NCI-H345 treated with DMSO at 0.1 percent for 48 hours (cell line): Measurements from ENCODE around the gene PTRHD1.
"Not testable (repeated sequence)": the region's sequence is repeated elsewhere in the genome, so short reads cannot be mapped to it uniquely, and the experiment has no call there.

Source experiments
- DNase-seq: peaks from one replicate; lab custom pipeline; 2025; ENCODE audit not compliant: unreplicated experiment; lab: John Stamatoyannopoulos, UW

Gene PTRHD1, protein sequence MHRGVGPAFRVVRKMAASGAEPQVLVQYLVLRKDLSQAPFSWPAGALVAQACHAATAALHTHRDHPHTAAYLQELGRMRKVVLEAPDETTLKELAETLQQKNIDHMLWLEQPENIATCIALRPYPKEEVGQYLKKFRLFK

DNA sequence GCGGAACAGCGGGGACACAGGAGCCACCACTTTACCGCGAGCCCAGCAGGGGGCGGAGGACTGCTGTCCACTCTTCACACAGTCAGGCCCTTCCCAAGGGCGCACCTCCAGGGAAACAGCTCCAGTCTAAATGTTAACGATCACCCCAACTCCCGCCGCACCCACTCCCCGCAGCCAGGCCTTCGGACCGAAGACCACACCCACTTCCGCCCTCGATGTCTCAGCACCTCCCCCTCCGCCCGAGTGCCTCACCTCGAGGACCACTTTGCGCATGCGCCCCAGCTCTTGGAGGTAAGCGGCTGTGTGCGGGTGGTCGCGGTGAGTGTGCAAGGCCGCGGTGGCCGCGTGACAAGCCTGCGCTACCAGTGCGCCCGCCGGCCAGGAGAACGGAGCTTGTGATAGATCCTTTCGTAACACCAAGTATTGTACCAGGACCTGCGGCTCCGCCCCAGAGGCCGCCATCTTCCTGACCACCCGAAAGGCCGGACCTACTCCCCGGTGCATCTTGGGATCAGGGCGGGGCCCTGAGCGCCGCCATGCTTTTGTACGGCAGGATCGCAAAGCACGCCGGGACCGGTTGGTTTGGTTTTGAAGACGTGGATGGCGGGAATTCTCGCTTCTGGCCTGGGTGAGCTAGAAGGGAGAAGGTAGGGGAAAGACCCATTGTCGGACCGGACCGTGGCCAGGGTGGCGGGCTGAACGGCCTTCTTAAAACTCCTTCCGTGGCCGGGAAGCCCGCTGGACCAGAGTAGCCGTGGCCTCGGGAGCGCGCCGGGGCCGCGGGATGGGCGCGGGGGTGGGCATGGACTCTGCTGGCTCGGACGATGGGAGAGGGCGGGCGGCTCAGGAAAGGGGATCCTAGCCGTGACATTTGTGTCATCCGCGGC, at the start of gene PTRHD1, which contains the start of gene CENPO:
TSS of gene PTRHD1 (minus strand) at position 518 of the 887 bp plus-strand sequence. CDS start at position 504, 14 bp downstream.
TSS of gene CENPO (plus strand) at position 552 of the 887 bp plus-strand sequence. CDS start 495 bp downstream, outside the sequence.
- peak; percentile 99 for DNase-seq

DNA sequence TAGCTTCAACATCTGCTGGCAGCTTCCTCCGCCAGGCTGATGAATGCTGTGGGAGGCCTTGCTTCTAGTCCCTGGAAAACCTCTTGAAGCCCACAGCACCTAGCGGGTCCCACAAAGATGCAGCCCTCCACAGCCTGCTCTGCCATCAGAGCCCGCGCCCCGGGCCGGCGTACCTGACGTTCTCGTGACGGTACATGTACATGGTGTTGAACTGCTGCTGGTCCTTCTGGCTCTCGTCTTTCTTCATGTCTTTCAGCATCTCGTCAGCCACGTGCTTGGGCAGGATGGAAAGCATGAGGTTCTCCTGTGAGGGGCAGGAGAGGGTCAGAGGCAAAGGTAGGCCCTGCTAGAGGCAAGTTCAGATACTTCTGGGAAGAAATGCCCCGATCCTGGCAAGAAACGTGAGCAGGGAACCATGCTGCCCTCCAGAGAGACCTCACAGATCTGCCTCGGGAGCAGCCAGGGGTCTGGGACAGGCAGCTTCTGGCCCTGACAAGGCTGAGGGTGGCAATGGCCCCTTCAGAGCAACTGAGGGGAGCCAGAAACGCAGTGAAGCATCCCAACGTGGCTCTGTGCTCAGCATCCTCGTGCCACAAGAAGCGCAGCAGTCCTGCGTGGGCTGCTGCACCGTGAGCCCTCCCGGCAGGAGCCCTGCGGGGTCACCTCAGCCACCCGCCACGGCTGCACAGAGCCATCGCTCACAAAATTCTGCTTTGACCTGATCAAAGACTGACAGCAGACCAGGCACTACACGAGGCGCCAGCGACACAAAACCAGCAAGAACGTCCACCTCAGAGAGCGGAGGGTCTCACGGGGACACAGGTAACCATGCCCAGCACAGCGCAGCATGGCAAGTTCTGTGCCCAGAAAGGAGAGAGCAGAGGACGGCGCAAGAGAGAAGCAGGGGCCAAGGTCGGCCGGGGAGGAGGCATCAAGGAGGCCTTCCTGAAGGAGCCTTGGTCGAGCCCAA, 49.2 kb upstream of the PTRHD1 start:
- no peak for DNase-seq

DNA sequence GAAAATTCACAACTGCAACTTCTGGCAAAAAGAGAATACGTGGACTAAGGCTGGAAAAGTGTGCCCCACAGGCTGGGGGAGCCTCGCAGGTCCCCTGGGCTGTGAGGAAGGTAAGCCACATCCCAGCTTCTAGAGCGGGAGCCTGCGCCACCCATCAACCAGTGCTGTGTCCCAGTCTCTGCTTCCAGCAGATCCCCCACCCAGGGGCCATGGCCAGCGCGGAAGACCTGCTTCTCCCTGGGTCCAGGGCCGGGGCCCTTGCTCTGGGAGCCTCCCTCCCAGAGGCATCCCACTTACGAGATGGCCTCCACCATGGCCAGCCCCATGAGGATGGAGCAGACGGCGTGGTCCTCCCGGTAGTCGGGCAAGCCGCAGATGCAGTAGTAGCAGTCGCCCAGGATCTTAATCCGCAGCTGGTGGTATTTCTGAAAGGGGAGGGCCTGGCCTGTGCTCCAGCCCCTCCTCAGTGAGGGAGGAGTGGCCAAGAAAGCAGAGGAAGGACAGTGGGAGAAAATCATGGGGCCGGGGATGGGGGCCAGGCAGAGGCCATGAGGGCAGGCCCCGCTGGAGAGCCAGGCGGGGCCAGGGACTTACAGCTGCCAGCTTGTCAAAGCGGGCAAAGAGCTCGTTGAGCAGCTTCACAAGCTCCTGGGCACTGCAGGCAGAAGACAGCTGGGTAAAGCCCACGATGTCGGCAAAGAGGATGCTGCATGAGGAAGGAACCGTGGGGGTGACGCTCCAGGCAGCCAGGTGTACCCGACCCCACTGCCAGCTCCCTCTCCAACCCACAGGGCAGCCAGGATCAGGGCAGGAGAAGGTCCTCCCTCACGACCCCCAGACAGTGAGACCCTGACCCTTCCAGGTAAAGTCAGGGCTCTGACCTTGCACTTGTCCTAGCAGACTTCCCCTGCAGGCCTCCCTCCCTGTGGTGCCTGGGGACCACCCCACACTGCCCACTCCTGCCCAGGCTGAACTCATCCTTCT, 48.1 kb upstream of the PTRHD1 start:
- no peak for DNase-seq

DNA sequence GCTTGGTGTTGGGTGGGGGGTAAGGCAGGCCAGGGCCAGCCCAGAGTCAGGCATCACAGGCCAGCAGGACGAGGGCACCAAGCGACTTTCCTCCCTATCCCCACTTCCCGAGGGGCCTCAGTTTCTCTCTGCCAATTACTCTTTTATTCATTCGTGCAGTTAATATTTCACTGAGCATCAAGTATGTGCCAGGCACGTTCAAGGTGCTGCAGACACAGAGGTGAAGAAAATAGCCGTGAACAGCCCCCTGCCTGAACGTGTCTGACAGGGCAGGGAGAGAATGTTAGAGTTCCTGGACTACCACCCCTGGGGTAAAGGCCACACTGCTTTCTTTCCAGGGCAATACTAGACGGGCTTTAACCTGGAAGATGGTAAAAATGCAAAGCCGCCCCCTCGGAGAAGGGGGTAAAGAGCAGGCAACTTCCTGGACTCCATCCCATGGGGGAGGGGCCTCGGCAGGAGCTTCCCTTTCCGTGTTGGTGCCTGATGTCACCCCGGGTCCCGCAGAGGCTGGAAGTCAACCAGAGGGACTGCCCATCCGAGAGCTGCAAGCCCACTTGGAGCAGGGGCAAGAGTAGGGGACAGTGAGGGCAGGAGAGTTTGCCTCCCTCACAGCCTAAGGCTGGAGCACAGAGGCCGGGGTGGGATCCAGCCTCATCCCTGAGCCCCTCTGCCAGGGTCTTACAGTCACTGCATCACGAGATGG, 47.1 kb upstream of the PTRHD1 start:
- DNase-seq: no peak

DNA sequence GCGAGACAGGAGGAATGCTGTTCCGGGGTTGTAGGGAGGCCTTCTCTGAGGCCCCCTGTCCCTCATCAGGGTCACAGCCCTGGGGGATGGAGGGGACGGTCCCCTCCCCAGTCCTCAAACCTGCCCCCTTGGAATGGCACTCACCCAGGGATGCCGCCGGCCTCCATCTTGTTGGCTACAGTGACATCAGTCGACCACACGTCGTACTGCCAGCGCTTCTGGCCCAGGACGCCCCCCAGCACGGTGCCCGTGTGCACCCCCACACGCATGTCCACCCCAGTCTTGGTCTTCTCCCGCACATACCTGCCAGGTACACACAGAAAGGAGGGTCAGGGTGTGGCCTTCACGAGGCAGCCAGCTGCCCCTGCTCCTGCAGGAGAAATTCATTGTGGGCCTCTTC, 46.5 kb upstream of the PTRHD1 start:
- DNase-seq: no peak

DNA sequence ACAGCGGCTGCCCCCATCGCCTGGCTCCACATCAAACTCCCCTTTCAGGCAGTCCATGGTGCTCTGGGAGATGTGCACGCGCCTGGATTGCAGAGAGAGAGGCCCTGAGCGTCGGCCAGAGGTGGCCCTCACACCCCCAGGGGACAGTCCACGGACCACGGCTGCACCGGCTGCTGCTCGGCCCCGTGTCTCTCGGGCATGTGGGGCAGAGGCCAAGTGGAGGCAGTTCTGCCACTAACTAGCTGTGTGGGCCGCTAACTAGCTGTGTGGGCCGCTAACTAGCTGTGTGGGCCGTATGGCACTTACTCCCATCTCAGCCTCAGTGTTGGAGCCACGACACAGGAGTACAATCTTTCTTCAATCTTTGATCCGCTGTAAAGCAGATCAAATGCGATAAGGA, 45.4 kb upstream of the PTRHD1 start:
- DNase-seq: no peak

DNA sequence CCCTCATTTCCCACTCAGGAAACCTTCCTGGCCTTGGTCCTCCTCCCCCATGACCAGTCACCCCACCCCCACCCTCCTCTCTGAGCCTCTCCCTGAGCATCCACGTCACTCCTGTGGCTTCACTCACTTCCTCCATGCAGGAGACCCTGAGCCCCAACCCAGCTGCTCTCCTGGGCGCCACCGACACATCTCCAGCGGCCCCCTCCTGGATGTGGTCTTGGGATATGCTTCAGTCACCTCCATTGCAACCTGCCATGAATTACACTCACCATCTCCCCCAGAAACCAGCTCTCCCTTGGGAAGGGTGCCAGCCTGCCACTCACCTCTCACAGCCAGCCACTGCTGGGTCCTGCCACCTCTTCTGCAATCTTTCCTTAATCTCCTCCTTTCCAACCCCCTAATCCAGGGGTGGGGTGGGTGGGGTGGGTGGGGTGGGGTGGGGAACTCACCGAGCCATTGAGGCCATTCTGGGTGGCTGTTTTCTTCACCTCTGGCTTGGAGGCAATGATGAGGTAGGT, 44.9 kb upstream of the PTRHD1 start:
- no peak for DNase-seq

DNA sequence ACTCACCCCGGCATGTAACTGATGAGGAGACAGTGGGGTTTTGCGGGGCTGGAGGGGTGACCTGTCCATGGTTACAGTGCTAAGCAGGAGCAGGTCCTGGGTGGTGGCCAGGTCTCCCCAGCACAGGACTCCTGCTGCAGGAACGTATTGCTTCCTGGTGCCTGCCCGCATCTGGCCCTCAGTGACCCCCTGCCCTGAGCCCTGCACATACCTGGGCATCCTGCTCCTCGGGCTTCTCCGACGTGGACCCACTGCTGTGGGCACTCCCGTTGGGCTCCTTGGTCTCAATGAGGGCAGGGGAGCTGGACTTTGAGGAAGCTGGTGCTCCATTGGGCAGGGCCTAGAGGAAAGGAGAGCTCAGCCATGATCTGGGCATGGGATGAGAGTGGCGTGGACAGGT, 43.5 kb upstream of the PTRHD1 start:
- DNase-seq: no peak

DNA sequence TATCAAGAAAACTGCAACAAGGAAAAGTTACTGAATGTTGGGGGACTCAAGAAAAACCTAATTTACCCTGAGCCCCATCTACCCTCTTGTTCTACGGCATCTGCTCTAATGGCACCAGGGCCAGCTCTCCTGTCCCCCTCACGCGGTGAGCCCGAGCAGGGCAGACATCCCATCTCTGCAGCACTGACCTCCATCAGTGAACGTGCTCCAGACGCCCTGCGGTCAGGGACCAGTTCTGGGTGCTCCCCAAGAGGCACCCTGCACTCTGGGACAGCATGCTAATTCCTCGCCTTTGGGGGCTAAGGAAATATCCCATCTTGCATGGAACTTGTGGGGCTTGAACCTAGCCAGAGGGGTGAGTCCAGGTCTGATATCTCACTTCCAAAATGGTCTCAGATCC, 43.0 kb upstream of the PTRHD1 start:
- no peak for DNase-seq

DNA sequence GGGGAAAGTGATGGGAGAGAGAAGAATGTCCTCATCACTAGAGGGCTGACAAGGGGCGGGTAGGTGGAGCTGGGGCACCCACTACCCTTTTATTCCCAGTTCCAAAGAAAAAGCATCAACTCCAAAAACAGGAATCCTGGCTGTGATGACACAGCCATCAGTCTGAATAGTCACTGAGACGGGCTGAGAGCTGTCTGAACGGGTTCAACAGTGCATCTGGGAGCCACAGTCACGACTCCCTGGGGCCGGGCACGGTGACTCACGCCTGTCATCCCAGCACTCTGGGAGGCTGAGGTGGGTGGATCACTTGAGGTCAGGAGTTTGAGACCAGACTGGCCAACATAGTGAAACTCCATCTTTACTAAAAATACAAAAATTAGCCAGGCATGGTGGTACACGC, 42.2 kb upstream of the PTRHD1 start:
- not testable (repeated sequence) for DNase-seq

DNA sequence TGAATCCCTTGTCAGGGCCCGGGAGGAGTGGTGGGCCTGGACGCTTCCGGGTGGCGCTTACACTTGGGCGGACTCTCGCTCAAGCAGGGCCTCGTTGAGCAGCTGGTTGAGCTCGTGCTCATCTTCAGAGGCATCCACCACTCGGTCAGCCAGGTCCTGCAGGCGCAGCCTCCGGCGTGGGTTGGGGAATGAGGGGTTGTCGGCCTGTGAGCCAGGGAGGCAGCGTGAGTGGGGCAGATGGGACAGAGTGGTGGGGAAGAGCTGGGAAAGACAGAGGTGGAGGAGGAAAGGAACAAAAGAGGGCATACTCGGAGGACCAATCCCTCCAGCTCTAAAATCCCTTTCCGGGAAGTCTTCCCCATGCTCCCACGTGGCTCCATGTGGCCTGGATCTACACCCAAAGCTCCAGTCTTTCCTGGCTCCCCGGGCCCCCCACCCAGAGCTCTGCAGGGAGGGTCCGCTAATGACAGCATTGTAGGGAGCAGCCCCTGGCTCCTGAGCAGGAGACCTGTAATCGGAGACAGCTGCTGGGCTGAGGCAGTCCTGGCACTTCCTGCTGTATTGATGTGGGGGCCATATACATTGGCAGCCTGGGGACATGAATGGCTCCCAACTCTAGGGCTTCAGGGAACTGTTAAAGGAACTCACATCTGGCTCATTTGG, 41.7 kb upstream of the PTRHD1 start:
- DNase-seq: no peak

DNA sequence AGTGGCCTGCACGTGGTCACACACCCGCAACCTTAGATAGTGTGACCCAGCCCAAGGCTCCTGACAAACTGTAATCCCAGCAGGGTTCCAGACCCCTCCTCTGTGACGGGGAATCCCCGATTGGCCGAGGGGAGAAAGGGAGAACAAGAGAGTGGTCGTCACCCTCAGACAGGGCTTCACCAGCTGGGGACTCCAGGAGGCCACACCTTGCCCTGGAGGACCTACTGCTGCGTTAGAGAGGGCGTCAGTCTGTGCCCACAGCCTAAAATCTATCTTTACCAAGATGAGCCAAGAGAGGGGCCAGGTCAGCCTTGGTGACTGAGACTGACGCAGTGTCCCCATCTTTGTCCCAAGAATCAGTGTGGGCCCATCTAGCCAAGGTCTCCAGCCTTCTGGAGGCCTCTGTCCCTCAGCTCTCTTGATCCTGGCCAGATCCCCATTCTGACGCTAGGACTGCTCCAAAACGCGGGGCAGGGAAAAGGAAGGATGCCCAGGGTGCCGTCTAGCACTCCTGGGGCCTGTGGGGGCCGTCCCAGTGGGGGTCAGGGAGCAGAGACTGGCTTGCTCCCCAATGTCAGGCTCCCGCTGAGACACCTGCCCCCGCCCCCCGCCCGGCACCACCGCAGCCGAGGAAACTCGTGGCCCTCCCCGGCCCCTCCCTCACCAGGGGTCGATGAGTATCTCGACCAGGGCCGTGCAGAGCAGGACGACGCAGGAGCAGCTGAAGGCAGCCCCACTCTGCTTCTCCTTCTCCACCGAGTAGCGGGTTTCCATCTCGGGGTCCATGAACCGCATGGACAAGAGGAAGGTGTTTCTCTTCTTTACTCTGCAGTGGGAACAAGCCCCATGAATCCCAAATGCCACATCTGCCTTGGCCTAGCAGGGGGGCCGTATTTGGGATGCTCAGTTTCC, 40.9 kb upstream of the PTRHD1 start:
- DNase-seq: no peak

DNA sequence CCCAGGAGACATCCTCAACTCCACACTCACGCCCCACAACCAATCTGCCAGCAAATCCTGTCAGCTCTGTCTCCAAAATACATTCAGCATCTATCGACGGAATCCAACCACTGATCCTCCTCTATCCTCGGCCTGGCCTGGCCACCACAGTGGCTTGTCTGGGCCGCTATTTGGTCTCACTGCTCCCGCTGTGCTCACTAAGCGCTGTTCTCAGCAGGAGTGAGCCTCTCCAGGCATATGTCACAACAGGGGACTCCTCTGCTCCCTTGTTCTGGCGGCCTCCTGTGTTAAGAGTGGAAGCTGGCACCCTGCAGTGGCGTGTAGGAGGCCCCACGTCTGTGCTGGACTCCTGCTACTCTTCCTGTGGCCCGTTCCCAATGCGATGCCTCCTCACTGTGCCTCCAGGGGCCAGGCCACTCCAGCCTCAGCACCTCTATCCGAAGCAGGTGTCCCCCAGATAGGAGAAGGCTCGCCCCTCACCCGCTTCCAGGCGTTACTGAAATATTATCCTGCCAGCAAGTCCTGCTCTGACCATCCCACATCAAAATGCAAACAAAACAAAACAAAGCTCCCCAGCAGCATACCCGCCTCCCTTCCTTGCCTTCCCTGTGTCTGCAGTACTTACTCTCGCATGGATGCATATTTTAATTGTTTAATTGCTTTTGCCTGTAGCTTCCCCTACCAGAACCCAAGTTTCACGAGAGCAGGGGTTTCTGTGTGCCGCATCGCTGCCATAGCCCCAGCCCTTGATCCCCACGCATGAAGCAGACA, 39.9 kb upstream of the PTRHD1 start:
- peak; percentile 98 for DNase-seq

DNA sequence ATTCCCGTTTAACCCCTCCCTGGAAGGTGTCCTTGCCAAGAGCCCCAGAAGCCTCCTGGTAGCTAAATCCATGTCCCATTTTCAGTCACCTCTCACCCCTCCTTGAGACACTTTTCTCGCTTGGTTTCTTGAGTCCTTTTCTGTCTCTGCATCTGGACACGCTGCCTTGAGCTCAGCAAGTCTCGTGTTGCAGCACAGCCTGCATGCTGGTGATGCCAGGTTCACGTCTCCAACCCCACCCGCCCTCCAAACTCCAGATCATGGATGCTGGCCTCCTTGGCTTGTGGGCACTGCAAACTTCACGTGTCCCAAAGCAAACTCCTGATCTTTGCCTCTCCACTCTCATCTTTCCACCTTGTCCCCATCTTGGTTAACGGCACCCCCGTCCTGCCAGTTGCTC, 39.3 kb upstream of the PTRHD1 start:
- DNase-seq: no peak

DNA sequence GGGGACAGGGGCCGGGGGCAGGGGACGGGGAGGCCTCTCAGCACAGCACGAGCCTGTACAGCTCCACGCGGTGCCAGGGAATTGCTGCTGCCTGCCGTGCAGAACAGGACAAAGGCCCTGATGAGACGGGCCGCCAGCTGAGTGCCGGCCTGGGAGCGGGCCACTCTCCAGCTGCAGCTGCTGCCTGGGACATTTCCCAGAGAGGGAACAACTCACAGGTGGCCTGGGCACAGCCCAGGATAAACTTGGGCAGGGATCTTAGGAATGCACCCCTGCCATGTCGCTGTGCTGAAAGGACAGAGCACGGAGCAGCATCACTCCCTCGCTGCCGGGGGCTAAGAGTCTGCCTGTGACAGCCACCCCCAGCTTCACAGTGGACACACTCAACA, 38.9 kb upstream of the PTRHD1 start:
- DNase-seq: peak; percentile 31

DNA sequence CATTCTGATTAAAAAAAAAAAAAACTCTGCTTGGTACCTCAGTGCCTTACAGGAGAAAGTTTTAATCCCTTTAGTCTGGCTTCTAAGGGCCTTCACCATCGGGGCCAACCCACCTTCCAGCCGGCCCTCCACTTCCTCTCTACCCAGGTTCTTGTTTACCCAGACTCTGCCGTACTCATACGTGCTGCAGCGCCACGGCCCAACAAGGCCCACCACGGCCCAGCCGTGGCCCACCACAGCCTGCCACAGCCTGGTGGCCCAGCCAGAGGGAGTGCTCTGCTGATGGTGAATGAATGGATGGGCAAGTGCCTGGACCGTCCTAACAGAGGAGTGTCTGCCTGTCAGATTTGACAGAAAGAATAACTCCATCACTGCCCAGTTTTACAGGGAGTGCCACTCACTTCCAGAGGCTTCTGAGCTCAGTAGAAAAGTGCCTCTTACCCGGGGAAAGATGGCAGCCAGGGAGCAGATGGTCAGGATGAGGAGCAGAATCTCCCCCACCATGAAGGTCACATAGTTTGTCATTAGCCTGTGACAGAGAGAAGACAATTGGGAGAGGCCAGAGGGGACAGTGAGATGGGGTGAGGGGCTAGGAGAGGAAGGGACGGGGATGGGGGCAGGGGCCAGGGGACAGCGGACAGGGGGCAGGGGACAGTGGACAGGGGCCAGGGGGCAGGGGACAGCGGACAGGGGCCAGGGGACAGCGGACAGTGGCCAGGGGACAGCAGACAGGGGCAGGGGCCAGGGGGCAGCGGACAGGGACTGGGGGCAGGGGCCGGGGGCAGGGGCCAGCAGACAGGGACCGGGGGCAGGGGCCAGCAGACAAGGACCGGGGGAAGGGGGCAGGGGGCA, 38.3 kb upstream of the PTRHD1 start:
- no peak for DNase-seq
